Activated CD8-positive, alpha-beta memory T cell treated with anti-CD3 and anti-CD28 coated beads, Interleukin-2, amount 10 ng/mL, durations not matched to agents 7 days and 5 days (primary cell): ENCODE measurements around the gene PNMA8B. TPM values are rescaled to one million over a fixed set of nuclear protein-coding genes. Genes with fewer than 3 reads are reported as not detected.

Experiments
- ATAC-seq: fragments of 150-1000 bp; cut with Tn5 transposase; one replicate; pipeline ENCODE4 v1.10.0; 2021; ENCODE audit warnings: moderate library complexity
- CTCF ChIA-PET: fragments of 350-600 bp; sonication (Branson Sonifier 250); formaldehyde crosslinking; loops from one replicate; lab custom pipeline; 2021; ENCODE audit warnings: antibody characterized with exemption; lab: Charles Lee
- DNase-seq: peaks from one replicate; pipeline ENCODE4 v3.0.0-alpha.2; 2020
- H3K27ac Mint-ChIP-seq: one replicate; pipeline ENCODE4 v1.8.0; 2021; ENCODE audit warnings: mild to moderate bottlenecking, mixed read lengths
- H3K27me3 Mint-ChIP-seq: one replicate; pipeline ENCODE4 v1.8.0; 2021; ENCODE audit warnings: mixed read lengths
- H3K36me3 Mint-ChIP-seq: one replicate; pipeline ENCODE4 v1.8.0; 2021; ENCODE audit warnings: mild to moderate bottlenecking, mixed read lengths
- H3K4me1 Mint-ChIP-seq: one replicate; pipeline ENCODE4 v1.8.0; 2021; ENCODE audit warnings: mixed read lengths
- H3K4me3 Mint-ChIP-seq: one replicate; pipeline ENCODE4 v1.8.0; 2021; ENCODE audit warnings: mild to moderate bottlenecking, moderate library complexity, mixed read lengths
- H3K9me3 Mint-ChIP-seq: one replicate; pipeline ENCODE4 v1.8.0; 2022; ENCODE audit warnings: low read depth, mixed read lengths
- total RNA-seq, 2 experiments: library from RNA; stranded (reverse); gene quantifications; one replicate each; pipeline ENCODE4 v1.2.3, GENCODE V29; 2021

PNMA8B gene
- total RNA-seq, 2 experiments from 2014 or later = not detected

DNA sequence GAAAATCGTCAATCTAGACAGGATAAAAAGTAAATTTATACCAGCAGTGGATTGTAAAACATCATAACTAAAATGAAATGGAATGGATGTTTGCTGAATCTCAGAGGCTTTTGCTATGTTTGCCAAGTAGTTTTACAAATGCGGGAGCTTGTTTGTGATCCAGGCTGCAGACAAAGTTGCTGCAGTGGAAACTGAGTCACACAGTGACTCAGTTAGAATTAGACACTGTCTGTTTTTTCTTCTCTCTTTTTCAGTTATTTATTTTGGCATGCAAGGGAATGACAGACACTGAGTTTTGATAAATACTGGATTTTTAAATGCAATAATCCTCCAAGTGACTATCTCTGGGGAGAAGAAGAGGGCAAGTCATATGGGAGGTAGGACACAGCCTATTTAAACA lies 19.7 kb downstream of the PNMA8B start:
- H3K9me3 Mint-ChIP-seq = no peaks in the 10 kb centered on the region
- H3K36me3 Mint-ChIP-seq = no peaks in the 10 kb centered on the region
- H3K27ac Mint-ChIP-seq = no peak overlapping the region
- DNase-seq (no peak), ATAC-seq (no peak)
- peaks cover 7% of the 10 kb centered on the region for H3K4me1 Mint-ChIP-seq
- peaks cover 47% of the 10 kb centered on the region for H3K27me3 Mint-ChIP-seq
- CTCF ChIA-PET = interaction anchor here (0.9 to 1.4 kb wide), 2 partner anchors 13 to 14 kb away, joined by 3 read pairs; no protein-coding TSS in a partner anchor
- H3K4me3 Mint-ChIP-seq = no peak overlapping the region

DNA sequence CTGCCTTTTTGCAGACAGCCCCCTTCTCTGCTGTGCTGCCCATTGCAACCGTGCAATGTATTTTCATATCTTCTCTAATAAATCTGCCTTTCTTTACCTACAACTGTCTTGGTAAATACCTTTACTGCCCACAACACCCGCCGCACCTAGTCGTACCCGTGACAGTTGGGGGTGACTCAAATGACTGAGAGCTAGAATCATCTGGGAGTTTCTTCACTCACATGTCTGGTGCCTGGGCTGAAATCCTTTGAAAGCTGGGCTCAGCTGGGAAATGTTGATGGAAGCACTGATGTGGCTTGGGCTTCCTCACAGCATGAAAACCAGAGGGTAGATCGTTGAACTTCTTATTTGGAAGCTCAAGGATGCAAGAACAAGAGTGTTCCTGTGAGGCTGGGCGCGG lies 21.5 kb downstream of the PNMA8B start:
- DNase-seq (no peak), ATAC-seq (no peak)
- CTCF ChIA-PET = interaction anchor here (0.7 kb wide), 1 partner anchor 63 kb away, joined by 3 read pairs; no protein-coding TSS in a partner anchor
- H3K36me3 Mint-ChIP-seq = no peaks in the 10 kb centered on the region
- H3K4me1 Mint-ChIP-seq = peaks cover 7% of the 10 kb centered on the region
- H3K4me3 Mint-ChIP-seq = no peak overlapping the region
- H3K9me3 Mint-ChIP-seq = no peaks in the 10 kb centered on the region
- peaks cover 59% of the 10 kb centered on the region for H3K27me3 Mint-ChIP-seq
- no peak overlapping the region for H3K27ac Mint-ChIP-seq

DNA sequence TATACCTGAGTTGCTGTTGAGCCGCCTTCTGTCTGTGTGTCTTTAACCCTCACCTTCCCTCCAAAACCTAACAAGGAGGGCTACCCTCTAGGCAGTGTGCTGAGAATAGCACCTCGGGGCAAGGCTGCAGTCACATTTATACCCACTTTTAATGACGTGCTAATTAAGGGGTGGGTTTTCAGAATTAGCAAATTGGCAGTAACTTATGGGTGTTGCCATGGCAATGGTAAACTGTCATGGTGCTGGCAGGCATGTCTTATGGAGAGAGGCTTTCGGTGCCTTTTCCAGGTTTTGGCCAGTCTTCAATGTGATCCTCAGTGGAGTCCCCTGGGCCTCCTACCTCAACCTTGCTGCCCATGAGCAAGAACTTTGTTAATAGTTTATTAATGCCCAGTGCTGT lies 23.1 kb downstream of the PNMA8B start:
- Mint-ChIP-seq H3K4me1 (peaks cover 2% of the 10 kb centered on the region), H3K36me3 (no peaks in the 10 kb centered on the region), H3K27me3 (peaks cover 58% of the 10 kb centered on the region), H3K9me3 (no peaks in the 10 kb centered on the region), H3K27ac (no peak overlapping the region), H3K4me3 (no peak overlapping the region)
- CTCF ChIA-PET = interaction anchor here (2.2 kb wide), 1 partner anchor 70 kb away, joined by 7 read pairs; no protein-coding TSS in a partner anchor
- DNase-seq (no peak), ATAC-seq (no peak)

DNA sequence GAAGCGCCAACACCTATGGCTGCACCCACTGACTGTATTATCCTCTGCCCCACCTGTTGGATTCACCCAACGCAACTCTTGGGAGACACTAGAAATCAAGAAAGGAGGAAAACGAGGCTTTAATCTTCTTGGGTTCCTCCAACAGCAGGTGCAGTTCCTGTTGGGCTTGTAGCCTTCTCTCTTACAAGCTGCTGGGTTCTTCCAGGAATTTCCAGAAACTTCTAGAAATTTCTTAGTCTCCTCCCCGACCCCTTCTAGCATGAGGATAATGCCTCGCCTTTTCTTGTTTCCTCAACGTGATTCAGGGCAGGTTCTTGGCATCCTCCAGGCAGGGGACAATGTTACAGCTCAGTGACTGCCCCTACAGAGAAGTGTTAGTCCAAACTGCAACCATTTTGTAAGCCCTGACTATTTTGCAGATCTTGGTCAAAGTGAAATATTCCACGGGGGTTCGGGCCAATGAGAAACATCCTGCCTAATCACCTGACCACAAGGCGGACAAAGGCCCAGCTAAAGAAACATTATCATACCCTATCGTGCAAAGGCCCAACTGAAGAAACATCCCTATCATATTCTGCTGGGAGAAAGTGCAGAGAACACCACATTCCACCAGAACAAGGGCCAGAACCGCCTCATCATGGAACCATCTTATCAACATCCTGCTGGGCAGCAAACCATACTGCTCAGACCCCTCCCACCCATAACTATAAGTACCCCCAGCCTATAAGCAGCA lies 23.7 kb downstream of the PNMA8B start:
- ATAC-seq (no peak), DNase-seq (no peak)
- no peak overlapping the region for H3K27ac Mint-ChIP-seq
- H3K4me3 Mint-ChIP-seq = no peak overlapping the region
- H3K36me3 Mint-ChIP-seq = no peaks in the 10 kb centered on the region
- H3K4me1 Mint-ChIP-seq = peaks cover 4% of the 10 kb centered on the region
- H3K27me3 Mint-ChIP-seq = peaks cover 62% of the 10 kb centered on the region
- H3K9me3 Mint-ChIP-seq = no peaks in the 10 kb centered on the region
- CTCF ChIA-PET = interaction anchor here (2.2 kb wide), 1 partner anchor 69 kb away, joined by 7 read pairs; no protein-coding TSS in a partner anchor

DNA sequence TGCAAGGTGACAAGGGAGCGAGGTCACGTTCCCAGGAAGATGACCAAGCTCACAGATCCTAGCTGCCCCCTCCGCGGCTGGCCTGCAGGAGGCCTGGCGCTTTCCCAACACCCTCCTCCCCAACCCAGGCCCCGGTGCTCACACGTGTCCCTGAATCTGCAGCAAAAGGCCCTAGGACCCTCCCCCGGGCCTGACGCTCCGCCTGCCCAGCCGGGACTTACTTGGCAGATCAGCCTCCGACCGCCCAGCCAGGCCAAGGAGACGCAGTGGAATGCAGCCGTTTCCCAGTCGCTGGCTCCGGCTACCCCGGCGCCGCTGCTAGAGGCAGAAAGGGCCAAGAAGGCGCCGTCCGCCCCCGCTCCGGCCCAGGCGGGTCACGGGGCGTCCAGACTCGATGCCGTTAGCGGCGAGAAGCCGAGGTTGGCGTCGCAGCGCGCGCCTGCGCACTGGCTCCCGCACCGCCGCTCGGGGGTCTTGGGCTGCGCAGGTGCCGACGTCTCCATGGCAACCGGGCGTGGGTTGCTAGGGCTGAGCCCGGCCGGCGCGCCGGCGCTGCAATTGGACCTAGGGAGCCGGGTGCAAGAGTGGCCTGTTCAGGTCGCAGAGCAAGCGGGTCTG lies 24.4 kb downstream of the PNMA8B start, which contains the start of gene PNMA8A:
PNMA8A (minus strand) TSS at position 448 of the 618 bp plus-strand sequence. CDS start 528 bp downstream, outside the sequence.
- DNase-seq (no peak), ATAC-seq (no peak)
- Mint-ChIP-seq H3K4me3 (no peak within 1 kb of the TSS), H3K27ac (no peak within 1 kb of the TSS), H3K36me3 (no peaks in the 10 kb centered on the region), H3K4me1 (peaks cover 12% of the 10 kb centered on the region), H3K9me3 (no peaks in the 10 kb centered on the region), H3K27me3 (peaks cover 70% of the 10 kb centered on the region)
- CTCF ChIA-PET = interaction anchor here (2.2 kb wide), 1 partner anchor 69 kb away, joined by 7 read pairs; no protein-coding TSS in a partner anchor

DNA sequence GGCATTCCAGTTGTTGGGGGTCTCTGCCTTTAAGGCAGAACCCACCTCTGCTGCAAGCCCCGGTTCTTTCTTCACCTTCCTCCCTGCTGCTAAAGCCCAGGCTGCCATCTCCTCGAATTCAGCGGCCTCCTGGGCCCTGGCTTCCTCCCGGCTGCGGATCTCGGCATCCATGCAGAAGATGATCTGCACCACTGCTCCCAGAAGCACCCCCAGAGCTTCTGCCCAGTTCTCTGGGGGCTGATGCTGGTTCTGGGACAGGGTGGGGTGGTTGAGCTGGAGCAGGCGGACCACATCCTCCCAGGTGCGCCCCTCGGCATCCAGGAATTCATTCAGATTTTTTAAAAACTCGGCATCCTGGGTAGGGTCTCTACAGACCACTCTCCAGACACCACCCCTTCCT lies 25.3 kb downstream of the PNMA8B start:
- no peak overlapping the region for H3K4me3 Mint-ChIP-seq

DNA sequence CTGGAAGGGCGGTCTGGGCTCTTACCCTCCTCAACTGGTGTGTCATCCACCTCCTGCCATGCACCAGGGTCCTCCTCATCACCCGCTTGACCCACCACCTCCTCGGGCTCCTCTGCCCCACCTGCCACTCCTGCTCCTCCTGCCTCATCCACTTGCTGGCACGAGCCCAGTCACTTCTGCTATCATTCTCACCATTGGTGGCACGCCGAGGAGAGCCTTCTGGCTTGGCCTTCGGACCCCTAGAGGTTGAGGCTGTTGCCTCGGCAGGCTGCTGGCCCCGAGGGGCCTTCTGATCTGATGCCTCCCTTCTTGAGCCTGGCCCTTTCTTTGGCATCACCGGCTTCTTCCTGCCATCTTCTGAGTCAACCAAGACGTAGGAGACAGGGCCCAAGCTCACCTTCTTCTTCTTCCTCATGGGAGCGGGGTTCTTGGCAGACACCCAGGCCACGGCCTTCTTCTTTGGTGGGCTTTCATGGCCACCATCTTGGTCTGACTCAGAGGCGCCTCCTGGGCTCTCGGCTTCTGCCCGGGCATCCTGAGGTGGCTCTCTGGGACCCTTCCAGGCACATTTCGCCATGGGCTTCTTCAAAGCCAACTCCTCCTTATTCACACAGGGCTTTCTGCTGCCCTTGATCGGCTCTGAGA lies 26.0 kb downstream of the PNMA8B start:
- no peaks in the 10 kb centered on the region for H3K9me3 Mint-ChIP-seq
- no peak for ATAC-seq
- no peak for DNase-seq
- H3K27ac Mint-ChIP-seq = no peak overlapping the region
- peaks cover 13% of the 10 kb centered on the region for H3K4me1 Mint-ChIP-seq
- no peaks in the 10 kb centered on the region for H3K36me3 Mint-ChIP-seq
- H3K27me3 Mint-ChIP-seq = peaks cover 75% of the 10 kb centered on the region
- no peak overlapping the region for H3K4me3 Mint-ChIP-seq
- CTCF ChIA-PET = no interaction called here

More for the DNA sequence above, 25.3 kb downstream of the PNMA8B start:
- Mint-ChIP-seq H3K36me3 (no peaks in the 10 kb centered on the region), H3K9me3 (no peaks in the 10 kb centered on the region), H3K27me3 (peaks cover 69% of the 10 kb centered on the region), H3K4me1 (peaks cover 13% of the 10 kb centered on the region), H3K27ac (no peak overlapping the region)
- DNase-seq (no peak), ATAC-seq (no peak)
- CTCF ChIA-PET = no interaction called here

DNA sequence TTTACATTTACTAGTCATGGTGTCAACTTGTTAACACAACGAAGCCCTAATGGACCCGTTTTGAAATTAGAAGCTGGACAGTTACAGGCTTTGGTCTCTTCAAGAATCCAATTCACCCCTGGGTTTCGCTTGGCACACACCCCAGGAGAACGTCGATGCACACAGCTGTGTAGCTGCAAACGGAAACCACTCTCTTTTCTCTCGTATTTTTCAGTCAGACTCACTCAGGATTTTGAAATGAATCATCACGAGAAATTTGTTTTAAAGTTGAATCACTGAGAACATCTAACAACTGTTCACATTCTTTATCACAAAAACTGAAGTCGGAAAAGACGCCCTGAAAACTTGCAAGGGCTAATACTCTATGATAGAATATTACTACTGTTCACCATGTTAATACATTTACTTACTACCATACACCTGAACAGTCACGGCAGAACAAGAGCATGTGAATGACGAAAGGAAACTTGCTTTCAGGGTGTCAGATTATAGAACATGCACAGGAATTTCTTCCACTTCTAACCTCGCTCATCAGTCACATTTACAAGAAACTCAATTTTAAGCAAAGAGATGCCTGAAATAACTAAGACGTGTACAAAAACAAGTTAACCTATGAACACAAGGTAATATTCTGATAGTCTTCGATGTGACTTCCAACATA lies 29.0 kb downstream of the PNMA8B start:
- CTCF ChIA-PET = interaction anchor here (0.5 to 1.7 kb wide), 3 partner anchors 63 to 121 kb away, joined by 3 to 4 read pairs (median 3); no protein-coding TSS in a partner anchor
- Mint-ChIP-seq H3K9me3 (no peaks in the 10 kb centered on the region), H3K27me3 (peaks cover 61% of the 10 kb centered on the region), H3K4me1 (peaks cover 11% of the 10 kb centered on the region), H3K27ac (no peak overlapping the region), H3K36me3 (no peaks in the 10 kb centered on the region), H3K4me3 (peak overlapping the region; percentile 22)
- DNase-seq (peak; percentile 42), ATAC-seq (peak; percentile 49)

DNA sequence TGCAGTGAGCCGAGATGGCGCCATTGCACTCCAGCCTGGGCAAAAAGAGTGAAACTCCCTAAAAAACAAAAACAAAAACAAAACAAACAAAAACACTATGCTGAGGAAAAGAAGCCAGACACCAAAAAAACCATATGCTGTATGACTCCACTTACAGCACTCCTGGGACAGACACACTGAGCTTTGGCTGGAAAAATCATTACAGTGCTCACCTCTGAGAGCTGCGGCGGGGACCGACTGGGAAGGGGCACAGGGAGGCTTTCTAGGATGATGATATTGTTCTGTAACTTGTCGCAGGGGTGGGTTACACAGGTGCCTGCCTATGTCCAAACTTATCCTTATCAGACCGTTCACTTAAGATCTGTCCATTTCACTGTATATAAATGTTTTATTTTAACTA lies 32.2 kb downstream of the PNMA8B start:
- Mint-ChIP-seq H3K4me1 (peaks cover 11% of the 10 kb centered on the region), H3K9me3 (no peaks in the 10 kb centered on the region), H3K27ac (no peak overlapping the region), H3K4me3 (no peak overlapping the region), H3K36me3 (no peaks in the 10 kb centered on the region), H3K27me3 (peaks cover 44% of the 10 kb centered on the region)
- CTCF ChIA-PET = interaction anchor here (1.7 kb wide), 1 partner anchor 61 kb away, joined by 3 read pairs; no protein-coding TSS in a partner anchor
- no peak for DNase-seq
- no peak for ATAC-seq

DNA sequence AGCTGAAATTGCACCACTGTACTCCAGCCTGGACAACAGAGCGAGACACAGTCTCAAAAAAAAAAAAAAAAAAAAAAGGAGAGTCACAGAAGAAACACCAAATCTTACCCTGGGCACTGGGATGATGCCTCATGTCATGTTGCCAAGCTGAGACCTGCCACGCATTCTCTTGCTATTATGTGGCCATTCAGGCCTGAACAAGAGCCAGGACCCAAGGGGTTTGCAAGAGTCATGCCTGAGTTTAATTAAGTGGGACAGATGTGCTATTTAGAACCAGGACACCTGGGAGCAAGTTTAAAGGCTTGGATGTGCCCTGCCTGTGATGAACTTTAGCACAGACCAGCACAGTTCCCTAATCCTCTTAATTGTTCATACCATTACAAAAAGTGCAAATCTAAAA lies 34.1 kb downstream of the PNMA8B start:
- ATAC-seq = no peak
- DNase-seq = no peak
- Mint-ChIP-seq H3K9me3 (no peaks in the 10 kb centered on the region), H3K27ac (no peak overlapping the region), H3K4me1 (peaks cover 4% of the 10 kb centered on the region), H3K4me3 (no peak overlapping the region), H3K36me3 (no peaks in the 10 kb centered on the region), H3K27me3 (peaks cover 33% of the 10 kb centered on the region)
- CTCF ChIA-PET = no interaction called here

DNA sequence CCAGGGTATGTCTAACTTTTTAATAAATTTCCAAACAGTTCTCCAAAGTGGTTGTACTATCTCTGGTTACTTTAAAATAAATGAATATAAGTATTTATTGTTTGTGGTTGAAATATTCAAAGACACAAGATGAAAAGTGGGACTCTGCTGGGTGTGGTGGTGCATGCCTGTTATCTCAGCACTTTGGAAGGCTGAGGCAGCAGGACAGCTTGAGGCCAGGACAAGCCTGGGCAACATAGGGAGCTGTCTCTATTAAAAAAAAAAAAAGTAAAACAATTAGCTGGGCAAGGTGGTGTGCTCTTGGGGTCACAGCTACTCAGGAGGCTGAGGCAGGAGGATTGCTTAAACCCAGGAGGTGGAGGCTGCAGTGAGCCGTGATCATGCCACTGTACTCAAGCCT lies 34.7 kb downstream of the PNMA8B start:
- DNase-seq = no peak
- ATAC-seq = no peak
- Mint-ChIP-seq H3K27me3 (peaks cover 31% of the 10 kb centered on the region), H3K4me1 (no peaks in the 10 kb centered on the region), H3K4me3 (no peak overlapping the region), H3K36me3 (no peaks in the 10 kb centered on the region), H3K9me3 (no peaks in the 10 kb centered on the region), H3K27ac (no peak overlapping the region)
- CTCF ChIA-PET = no interaction called here

DNA sequence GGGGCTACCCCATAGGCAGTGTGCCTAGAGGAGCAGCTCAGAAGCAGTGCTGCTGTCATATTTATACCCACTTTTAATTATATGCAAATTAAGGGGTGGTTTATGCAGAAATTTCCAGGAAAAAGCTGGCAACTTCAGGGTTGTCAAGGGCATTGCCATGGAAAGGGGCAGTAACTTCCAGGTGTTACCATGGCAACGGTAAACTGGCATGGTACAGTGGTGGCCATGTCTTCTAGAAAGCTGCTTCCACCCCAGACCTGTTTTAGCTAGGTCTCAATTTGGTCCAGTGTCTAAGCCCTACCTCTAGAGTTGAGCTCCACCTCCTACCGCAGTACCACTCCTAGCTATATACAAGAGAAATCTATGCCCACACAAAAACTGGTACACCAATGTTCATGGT lies 35.6 kb downstream of the PNMA8B start:
- Mint-ChIP-seq H3K4me3 (no peak overlapping the region), H3K27ac (no peak overlapping the region), H3K9me3 (no peaks in the 10 kb centered on the region), H3K27me3 (peaks cover 27% of the 10 kb centered on the region), H3K36me3 (no peaks in the 10 kb centered on the region), H3K4me1 (no peaks in the 10 kb centered on the region)
- DNase-seq = no peak
- CTCF ChIA-PET = no interaction called here
- ATAC-seq = no peak

DNA sequence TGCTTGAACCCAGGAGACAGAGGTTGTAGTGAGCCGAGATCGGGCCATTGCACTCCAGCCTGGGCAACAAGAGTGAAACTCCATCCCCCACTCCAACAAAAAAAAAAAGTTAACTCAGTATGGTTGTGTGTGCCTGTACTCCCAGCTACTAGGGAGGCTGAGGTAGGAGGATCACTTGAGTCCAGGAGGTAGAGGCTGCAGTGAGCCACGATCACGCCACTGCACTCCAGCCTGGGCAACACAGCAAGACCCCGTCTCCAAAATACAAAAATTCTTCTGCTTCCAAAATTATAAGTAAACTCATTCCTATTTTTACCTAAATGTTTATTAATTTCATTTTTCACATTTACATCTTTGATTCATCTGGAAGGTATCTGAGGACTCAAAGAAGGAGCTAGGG lies 38.7 kb downstream of the PNMA8B start:
- ATAC-seq (no peak), DNase-seq (no peak)
- Mint-ChIP-seq H3K4me1 (no peaks in the 10 kb centered on the region), H3K4me3 (no peak overlapping the region), H3K36me3 (no peaks in the 10 kb centered on the region), H3K9me3 (no peaks in the 10 kb centered on the region), H3K27me3 (peaks cover 21% of the 10 kb centered on the region), H3K27ac (no peak overlapping the region)
- CTCF ChIA-PET = interaction anchor here (1.0 to 1.7 kb wide), 3 partner anchors 12 to 86 kb away, joined by 3 to 5 read pairs (median 5); no protein-coding TSS in a partner anchor
